ENCODE results near the gene C10orf88.
"Not testable (repeated sequence)": the region's sequence is repeated elsewhere in the genome, so short reads cannot be mapped to it uniquely, and the experiment has no call there.

Gene C10orf88

GRCh38 chr10:122968698-122969097 is 14.7 kb upstream of the C10orf88 start:
- H3K4me3 ChIP-seq, result no peak overlapping the region

GRCh38 chr10:122966879-122967278 is 12.9 kb upstream of the C10orf88 start:
- no peak overlapping the region for H3K27ac ChIP-seq
- H3K4me3 ChIP-seq, result no peak overlapping the region

More at GRCh38 chr10:122968698-122969097, 14.7 kb upstream of the C10orf88 start:
- H3K27ac ChIP-seq, result no peak overlapping the region

GRCh38 chr10:122962405-122962804 is 8.4 kb upstream of the C10orf88 start:
- no peak overlapping the region for H3K4me3 ChIP-seq
- H3K27ac ChIP-seq, result no peak overlapping the region

- Histone ChIP-seq H3K27ac (no peak overlapping the region), H3K4me3 (no peak overlapping the region)
These were observed 3.4 kb upstream of the C10orf88 start for GRCh38 chr10:122957474-122957873.

- Histone ChIP-seq H3K4me3 (no peak overlapping the region), H3K27ac (no peak overlapping the region)
These were observed 1.9 kb upstream of the C10orf88 start for GRCh38 chr10:122955892-122956291.

DNA sequence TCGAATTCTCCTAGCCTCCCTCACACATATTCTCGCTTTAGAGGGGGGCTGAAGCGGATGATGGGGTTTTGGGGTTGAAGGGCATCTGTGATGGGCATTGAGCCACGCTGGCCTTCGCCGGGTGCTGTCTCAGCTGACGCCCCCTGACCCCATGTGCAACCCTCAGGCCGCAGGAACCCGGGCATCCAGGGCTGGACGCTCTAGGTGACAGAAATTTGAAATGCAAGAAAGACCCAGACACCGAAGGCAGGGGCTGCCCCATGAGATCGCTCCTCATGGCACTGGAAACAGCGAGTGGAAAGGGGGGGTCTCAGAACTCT is 664 bp upstream of the C10orf88 start:
- no peak overlapping the region for H3K27ac ChIP-seq

DNA sequence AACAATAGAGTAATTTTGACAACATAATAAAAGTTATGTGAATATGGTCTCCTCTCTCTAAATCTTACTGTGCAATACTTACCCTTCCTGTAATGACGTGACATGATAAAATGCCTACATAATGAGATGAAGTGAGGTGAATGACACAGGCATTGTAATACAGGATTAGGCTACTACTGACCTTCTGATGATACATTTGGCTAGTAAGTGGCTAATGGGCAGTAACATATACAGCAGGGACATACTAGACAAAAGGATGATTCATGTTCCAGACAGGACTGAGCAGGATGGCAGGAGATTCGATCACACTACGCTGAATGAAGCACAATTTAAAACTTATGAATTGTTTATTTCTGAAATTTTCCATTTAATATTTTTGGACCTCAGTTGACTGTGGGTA is 4.7 kb downstream of the C10orf88 start:
- H3K27ac ChIP-seq, result no peak overlapping the region
- no peak overlapping the region for H3K4me3 ChIP-seq

More for the DNA sequence above, 664 bp upstream of the C10orf88 start:
- peak overlapping the region; percentile 77 to 95 (median 87) for H3K4me3 ChIP-seq

DNA sequence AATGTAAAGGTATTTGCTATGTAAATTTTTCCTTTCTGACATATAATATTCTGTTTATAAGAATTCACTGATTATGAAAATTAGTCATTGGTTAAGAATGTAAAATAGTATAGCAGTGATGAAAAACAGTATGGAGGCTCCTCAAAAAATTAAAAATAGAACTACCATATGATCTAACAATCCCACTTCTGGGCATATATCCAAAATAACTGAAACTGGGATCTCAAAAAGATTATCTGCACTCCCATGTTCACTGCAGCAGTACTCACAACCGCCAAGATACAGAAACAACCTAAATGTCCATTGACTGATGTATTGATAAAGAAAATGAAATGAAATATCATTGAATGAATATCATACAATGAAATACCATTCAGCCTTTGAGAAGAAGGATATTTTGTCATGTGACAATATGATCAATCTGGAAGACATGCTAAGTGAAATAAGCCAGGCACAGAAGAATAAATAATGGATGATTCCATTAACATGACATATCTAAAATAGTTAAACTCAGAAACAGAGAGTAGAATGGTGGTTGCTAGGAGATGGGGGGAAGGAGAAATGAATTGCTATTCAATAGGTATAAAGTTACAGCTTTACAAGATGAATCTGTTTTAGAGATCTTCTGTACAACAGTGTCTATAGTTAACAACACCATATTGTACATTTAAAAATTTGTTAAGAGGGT is 14.0 kb downstream of the C10orf88 start:
- Histone ChIP-seq H3K4me3 (no peak overlapping the region), H3K27ac (no peak overlapping the region)

GRCh38 chr10:122939133-122939855 is 14.7 kb downstream of the C10orf88 start:
- Histone ChIP-seq H3K4me3 (no peak overlapping the region), H3K27ac (no peak overlapping the region)

DNA sequence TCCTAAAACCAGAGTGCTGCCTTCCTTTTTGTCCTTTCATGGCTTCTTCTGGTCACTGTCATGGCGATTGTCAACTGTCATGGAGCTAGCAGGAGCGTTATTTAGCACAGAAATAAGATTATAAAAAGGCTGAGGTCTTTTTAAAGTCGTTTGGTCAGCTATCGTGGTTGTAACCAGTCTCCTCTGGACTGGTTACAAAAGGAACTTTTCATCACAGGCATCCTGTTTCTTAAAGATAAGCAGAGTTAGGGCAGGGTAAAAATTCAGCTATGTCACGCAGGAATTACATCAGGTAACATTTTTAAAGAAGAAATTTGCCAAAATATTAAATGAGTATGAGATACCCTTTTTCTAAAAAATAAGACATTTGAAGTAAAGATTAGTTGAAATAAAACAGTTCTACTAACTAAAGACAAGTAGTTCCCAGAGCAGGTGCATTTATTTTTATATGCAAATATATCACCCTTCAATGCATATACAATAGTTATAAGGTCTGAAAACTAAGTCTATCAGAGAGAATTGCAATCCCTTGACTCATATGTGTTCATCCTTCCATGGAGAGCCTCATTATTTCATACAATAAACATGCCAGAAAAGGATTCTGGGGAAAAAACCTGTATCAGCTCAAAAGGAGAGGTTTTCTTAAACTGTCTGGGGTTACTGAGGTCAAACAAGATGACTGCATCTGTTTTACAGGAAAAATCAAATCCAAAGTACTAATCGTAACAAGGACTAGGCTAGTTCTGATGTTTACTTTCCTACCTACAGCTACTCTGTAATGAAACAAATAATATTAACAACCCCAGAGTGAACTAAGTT is 22.7 kb downstream of the C10orf88 start:
- Histone ChIP-seq H3K4me3 (no peak overlapping the region), H3K27ac (no peak overlapping the region)

- no peak overlapping the region for H3K4me3 ChIP-seq
- no peak overlapping the region for H3K27ac ChIP-seq
These were observed 23.9 kb downstream of the C10orf88 start for GRCh38 chr10:122930140-122930539.

GRCh38 chr10:122915700-122916099 is 38.3 kb downstream of the C10orf88 start:
- Histone ChIP-seq H3K27ac (no peak overlapping the region), H3K4me3 (no peak overlapping the region)

DNA sequence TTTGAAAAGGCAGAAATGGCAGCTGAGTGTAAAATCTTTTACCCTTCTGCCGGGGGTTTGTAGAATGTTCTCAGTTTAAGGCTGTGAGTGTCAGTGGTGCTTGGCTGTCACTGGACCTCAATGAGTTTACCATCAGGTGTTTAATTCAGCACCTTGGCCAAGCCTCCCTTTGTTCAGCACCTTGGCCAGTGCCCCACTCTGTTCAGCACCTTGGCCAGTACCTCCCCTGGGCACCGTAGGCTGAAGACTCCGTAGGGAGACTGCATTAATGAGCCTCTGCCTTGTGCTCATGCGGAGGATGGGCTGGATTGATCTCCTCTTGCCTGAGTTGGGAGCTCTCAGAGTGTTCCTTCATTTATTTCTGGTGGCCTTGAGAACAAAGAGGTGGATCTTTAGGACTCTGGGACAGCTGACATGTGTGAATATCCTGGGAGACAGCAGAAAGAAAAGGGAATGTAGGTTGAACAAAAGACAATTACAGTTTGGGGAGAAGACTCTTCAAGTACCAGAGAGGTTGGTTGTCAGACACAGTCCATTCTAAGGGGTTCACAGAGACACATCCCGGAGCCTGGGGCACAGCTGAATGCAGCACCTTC is 42.0 kb downstream of the C10orf88 start:
- H3K27ac ChIP-seq, result no peak overlapping the region
- H3K4me3 ChIP-seq, result no peak overlapping the region

GRCh38 chr10:122910310-122910709 is 43.7 kb downstream of the C10orf88 start, which contains the start of gene FAM24A:
FAM24A (plus strand) TSS chr10:122910610; CDS start chr10:122911635, 1,025 bp downstream.
- Histone ChIP-seq H3K27ac (no peak within 1 kb of the TSS), H3K4me3 (no peak within 1 kb of the TSS)

- not testable (repeated sequence) for H3K4me3 ChIP-seq, H3K27ac ChIP-seq
These were observed 50.2 kb downstream of the C10orf88 start for GRCh38 chr10:122903861-122904260.

- Histone ChIP-seq H3K4me3 (no peak overlapping the region), H3K27ac (no peak overlapping the region)
These were observed 59.6 kb downstream of the C10orf88 start for GRCh38 chr10:122894261-122894944.

DNA sequence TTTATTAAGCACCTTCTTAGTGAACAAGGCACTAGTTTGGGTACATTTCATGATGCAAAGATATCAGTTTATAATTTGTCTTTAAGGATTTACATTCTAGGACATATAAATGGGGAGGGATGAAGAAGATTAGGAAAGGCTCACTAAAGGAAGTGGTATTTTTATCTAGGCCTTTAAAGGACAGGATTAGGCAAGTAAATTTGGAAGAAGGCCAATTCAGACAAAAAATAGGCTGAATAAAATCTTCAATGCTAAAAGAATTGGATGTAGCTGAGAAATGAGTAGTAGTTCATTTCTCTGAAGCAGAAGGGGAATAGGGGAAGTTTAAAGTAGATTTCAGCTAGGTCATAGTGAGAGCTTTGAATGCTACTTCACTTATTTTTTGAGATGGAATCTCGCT is 69.9 kb downstream of the C10orf88 start:
- Histone ChIP-seq H3K4me3 (no peak overlapping the region), H3K27ac (no peak overlapping the region)

DNA sequence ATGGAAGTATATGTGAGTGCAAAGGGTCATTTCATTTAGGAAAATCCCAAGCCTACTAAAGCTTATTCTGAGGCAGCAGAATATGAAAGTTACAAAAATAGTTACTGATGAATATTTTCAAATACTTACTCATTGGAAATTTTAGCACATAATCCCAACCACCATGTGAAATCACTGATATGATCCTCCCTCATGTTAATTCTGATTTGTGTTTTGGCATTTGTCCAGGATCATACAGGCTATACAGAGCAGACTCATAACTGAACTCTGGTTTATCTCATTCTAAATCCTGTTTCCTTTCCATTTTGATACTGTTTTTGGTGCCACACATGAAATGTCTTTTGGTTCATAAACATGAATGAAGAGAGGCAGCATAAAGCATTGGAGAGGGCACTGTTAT is 71.3 kb downstream of the C10orf88 start:
- H3K4me3 ChIP-seq, result no peak overlapping the region
- no peak overlapping the region for H3K27ac ChIP-seq

Data from skin epidermis (tissue), 12 donors.